Measurements from ENCODE around the gene SEPTIN1.

The SEPTIN1 gene

GRCh38 chr16:30368792-30369090 is 13.6 kb downstream of the SEPTIN1 start:
- ChIA-PET POLR2A (interaction anchor here (1.0 to 1.4 kb wide), 2 partner anchors 9 to 14 kb away, joined by 3 to 5 read pairs; partner anchors contain the start of gene CD2BP2), CTCF (interaction anchor here (0.7 to 3.5 kb wide), 6 partner anchors 10 to 242 kb away, joined by 3 to 14 read pairs (median 4); partner anchors contain the start of genes CD2BP2, DCTPP1, ZNF48 and ZNF689)

GRCh38 chr16:30368122-30368791 is 14.1 kb downstream of the SEPTIN1 start:
- ChIA-PET CTCF (interaction anchor here (1.2 to 3.5 kb wide), 4 partner anchors 13 to 62 kb away, joined by 3 to 14 read pairs (median 6); partner anchors contain the start of genes CD2BP2, DCTPP1 and ZNF48), POLR2A (interaction anchor here (1.4 kb wide), 1 partner anchor 13 kb away, joined by 5 read pairs; the partner anchor contains the start of gene CD2BP2)
- TF ChIP-seq, protein P1, sequence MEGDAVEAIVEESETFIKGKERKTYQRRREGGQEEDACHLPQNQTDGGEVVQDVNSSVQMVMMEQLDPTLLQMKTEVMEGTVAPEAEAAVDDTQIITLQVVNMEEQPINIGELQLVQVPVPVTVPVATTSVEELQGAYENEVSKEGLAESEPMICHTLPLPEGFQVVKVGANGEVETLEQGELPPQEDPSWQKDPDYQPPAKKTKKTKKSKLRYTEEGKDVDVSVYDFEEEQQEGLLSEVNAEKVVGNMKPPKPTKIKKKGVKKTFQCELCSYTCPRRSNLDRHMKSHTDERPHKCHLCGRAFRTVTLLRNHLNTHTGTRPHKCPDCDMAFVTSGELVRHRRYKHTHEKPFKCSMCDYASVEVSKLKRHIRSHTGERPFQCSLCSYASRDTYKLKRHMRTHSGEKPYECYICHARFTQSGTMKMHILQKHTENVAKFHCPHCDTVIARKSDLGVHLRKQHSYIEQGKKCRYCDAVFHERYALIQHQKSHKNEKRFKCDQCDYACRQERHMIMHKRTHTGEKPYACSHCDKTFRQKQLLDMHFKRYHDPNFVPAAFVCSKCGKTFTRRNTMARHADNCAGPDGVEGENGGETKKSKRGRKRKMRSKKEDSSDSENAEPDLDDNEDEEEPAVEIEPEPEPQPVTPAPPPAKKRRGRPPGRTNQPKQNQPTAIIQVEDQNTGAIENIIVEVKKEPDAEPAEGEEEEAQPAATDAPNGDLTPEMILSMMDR (IDR thresholded peaks at IDR 0.05; ENCODE audit: control extremely low read depth, extremely low read depth, low read depth, missing control alignments): no peak
- no peak for DNase-seq (ENCODE audit: extremely low spot score)

More at GRCh38 chr16:30368792-30369090, 13.6 kb downstream of the SEPTIN1 start:
- TF ChIP-seq, protein P1 (IDR thresholded peaks at IDR 0.05; ENCODE audit: control extremely low read depth, extremely low read depth, low read depth, missing control alignments): no peak
- no peak for DNase-seq (ENCODE audit: extremely low spot score)

GRCh38 chr16:30367349-30368009 is 14.9 kb downstream of the SEPTIN1 start:
- CTCF ChIA-PET: interaction anchor here (1.1 to 3.5 kb wide), 2 partner anchors 12 to 15 kb away, joined by 3 to 14 read pairs; partner anchors contain the start of genes CD2BP2 and SEPTIN1
- no peak for DNase-seq (ENCODE audit: extremely low spot score)
- POLR2A ChIA-PET: no interaction called here
- TF ChIP-seq, protein P1 (IDR thresholded peaks at IDR 0.05; ENCODE audit: control extremely low read depth, extremely low read depth, low read depth, missing control alignments): no peak

- CTCF ChIA-PET: interaction anchor here (1.1 to 3.5 kb wide), 2 partner anchors 11 to 16 kb away, joined by 3 to 14 read pairs; partner anchors contain the start of genes CD2BP2 and SEPTIN1
- POLR2A ChIA-PET: no interaction called here
- TF ChIP-seq, protein P1 (IDR thresholded peaks at IDR 0.05; ENCODE audit: control extremely low read depth, extremely low read depth, low read depth, missing control alignments): no peak
- DNase-seq (ENCODE audit: extremely low spot score): no peak
These were observed 15.8 kb downstream of the SEPTIN1 start for GRCh38 chr16:30366511-30366910.

GRCh38 chr16:30365200-30365599 is 17.2 kb downstream of the SEPTIN1 start:
- DNase-seq (ENCODE audit: extremely low spot score): no peak
- TF ChIP-seq, protein P1 (IDR thresholded peaks at IDR 0.05; ENCODE audit: control extremely low read depth, extremely low read depth, low read depth, missing control alignments): no peak
- POLR2A ChIA-PET: no interaction called here
- CTCF ChIA-PET: interaction anchor here (0.8 to 2.2 kb wide), 5 partner anchors 8 to 273 kb away, joined by 3 to 6 read pairs (median 4); partner anchors contain the start of gene CD2BP2

GRCh38 chr16:30361180-30361579 is 21.2 kb downstream of the SEPTIN1 start:
- ChIA-PET CTCF (no interaction called here), POLR2A (no interaction called here)
- no peak for DNase-seq (ENCODE audit: extremely low spot score)
- TF ChIP-seq, protein P1 (IDR thresholded peaks at IDR 0.05; ENCODE audit: control extremely low read depth, extremely low read depth, low read depth, missing control alignments): no peak
